Kidney capillary endothelial cell (primary cell): Measurements from ENCODE around the gene GREB1L.
"Not testable (repeated sequence)": the region's sequence is repeated elsewhere in the genome, so short reads cannot be mapped to it uniquely, and the experiment has no call there.

Experiments
- DNase-seq: peaks from one replicate; pipeline ENCODE4 v3.0.0-alpha.2; 2018; ENCODE audit warnings: low spot score

Gene GREB1L

GRCh38 chr18:21307578-21307977 lies 65.5 kb downstream of the GREB1L start:
- DNase-seq: no peak

GRCh38 chr18:21309248-21309647 lies 67.2 kb downstream of the GREB1L start:
- DNase-seq: no peak

GRCh38 chr18:21311980-21312379 lies 69.9 kb downstream of the GREB1L start:
- not testable (repeated sequence) for DNase-seq

GRCh38 chr18:21313576-21313975 lies 71.5 kb downstream of the GREB1L start:
- no peak for DNase-seq

GRCh38 chr18:21314724-21315123 lies 72.7 kb downstream of the GREB1L start:
- no peak for DNase-seq

GRCh38 chr18:21315126-21315525 lies 73.1 kb downstream of the GREB1L start:
- DNase-seq: not testable (repeated sequence)

- DNase-seq: no peak
These were observed 73.7 kb downstream of the GREB1L start for GRCh38 chr18:21315741-21316197.

- DNase-seq: no peak
These were observed 74.3 kb downstream of the GREB1L start for GRCh38 chr18:21316296-21316695.

- no peak for DNase-seq
These were observed 79.7 kb downstream of the GREB1L start for GRCh38 chr18:21321711-21322110.

GRCh38 chr18:21327101-21327500 lies 85.1 kb downstream of the GREB1L start:
- DNase-seq: no peak

GRCh38 chr18:21330122-21330701 lies 88.2 kb downstream of the GREB1L start:
- DNase-seq: peak; percentile 36

- no peak for DNase-seq
These were observed 89.0 kb downstream of the GREB1L start for GRCh38 chr18:21331065-21331464.

- DNase-seq: no peak
These were observed 94.0 kb downstream of the GREB1L start for GRCh38 chr18:21335927-21336488.

- no peak for DNase-seq
These were observed 94.8 kb downstream of the GREB1L start for GRCh38 chr18:21336846-21337245.

GRCh38 chr18:21341141-21341540 lies 99.1 kb downstream of the GREB1L start:
- no peak for DNase-seq

- no peak for DNase-seq
These were observed 100.3 kb downstream of the GREB1L start for GRCh38 chr18:21342372-21342771.

GRCh38 chr18:21344860-21345259 lies 102.8 kb downstream of the GREB1L start:
- DNase-seq: no peak

- DNase-seq: no peak
These were observed 103.8 kb downstream of the GREB1L start for GRCh38 chr18:21345840-21346239.

- no peak for DNase-seq
These were observed 117.7 kb downstream of the GREB1L start for GRCh38 chr18:21359746-21360145.

GRCh38 chr18:21361307-21361880 lies 119.4 kb downstream of the GREB1L start:
- DNase-seq: no peak

GRCh38 chr18:21362831-21363230 lies 120.8 kb downstream of the GREB1L start:
- DNase-seq: no peak

GRCh38 chr18:21363348-21363747 lies 121.3 kb downstream of the GREB1L start:
- no peak for DNase-seq

- DNase-seq: no peak
These were observed 122.4 kb downstream of the GREB1L start for GRCh38 chr18:21364471-21364870.

- DNase-seq: no peak
These were observed 124.9 kb downstream of the GREB1L start for GRCh38 chr18:21366896-21367295.
